ENCODE data around the gene MFSD6. TPM values are rescaled to one million over a fixed set of nuclear protein-coding genes. Genes with fewer than 3 reads are reported as not detected.
A peak's percentile ranks its signal among the peaks of the same experiment; 100 is the strongest.
"Not testable (repeated sequence)": the region's sequence is repeated elsewhere in the genome, so short reads cannot be mapped to it uniquely, and the experiment has no call there.

Gene MFSD6
- total and polyA plus RNA-seq, 10 donors = 5.0 to 130 (median 46.9) TPM

DNA sequence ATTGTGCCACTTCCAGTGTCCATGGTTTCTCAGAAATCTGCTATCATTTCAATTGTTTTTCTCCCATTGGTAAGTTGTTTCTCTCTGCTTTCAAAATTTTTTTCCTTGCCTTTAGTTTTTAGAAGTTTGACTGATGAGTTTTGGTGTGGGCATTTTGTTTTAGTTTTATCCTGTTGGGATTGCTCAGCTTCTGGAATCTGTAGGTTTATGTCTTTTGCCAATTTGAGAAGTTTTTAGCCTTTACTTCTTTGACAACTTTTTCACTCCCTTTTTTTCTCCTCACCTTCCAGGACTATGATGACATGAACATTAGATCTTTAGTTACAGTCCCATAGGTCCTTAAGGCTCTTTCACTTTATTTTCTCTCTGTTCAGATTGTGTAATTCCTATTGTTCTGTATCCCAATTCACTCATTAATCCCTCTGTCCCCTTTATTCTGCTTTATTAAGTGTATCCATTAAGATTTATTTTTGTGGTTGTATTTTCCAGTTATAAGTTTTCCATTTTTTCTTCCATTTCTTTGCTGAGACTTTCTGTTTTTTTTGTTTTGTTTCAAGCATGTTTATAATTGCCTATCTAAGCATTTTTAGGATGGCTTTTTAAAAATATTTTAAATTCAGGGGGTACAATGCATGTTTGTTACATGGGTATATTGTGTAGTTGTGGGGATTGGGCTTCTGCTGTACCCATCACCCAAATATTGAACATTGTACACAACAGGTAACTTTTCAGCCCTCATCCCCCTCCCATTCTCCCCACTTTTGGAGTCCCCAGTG is 17.9 kb downstream of the MFSD6 start:
- intact Hi-C loops (cut with DNase I; ENCODE audit: low total_unique reads) = no loop called here
- Histone ChIP-seq H3K9me3 (peaks cover 0 to 6% (median 0%) of the 10 kb centered on the region in 8 donors), H3K4me1 (peaks cover 0 to 51% (median 9%) of the 10 kb centered on the region in 6 donors), H3K36me3 (peaks cover 0 to 15% (median 2%) of the 10 kb centered on the region in 6 donors), H3K4me3 (no peak overlapping the region), H3K27me3 (replicated peaks in 1 of 7) (no peaks in the 10 kb centered on the region), H3K27ac (no peak overlapping the region)
- no peak for TF ChIP-seq POLR2AphosphoS5 (IDR thresholded peaks at IDR 0.05)
- DNase-seq = no peak

DNA sequence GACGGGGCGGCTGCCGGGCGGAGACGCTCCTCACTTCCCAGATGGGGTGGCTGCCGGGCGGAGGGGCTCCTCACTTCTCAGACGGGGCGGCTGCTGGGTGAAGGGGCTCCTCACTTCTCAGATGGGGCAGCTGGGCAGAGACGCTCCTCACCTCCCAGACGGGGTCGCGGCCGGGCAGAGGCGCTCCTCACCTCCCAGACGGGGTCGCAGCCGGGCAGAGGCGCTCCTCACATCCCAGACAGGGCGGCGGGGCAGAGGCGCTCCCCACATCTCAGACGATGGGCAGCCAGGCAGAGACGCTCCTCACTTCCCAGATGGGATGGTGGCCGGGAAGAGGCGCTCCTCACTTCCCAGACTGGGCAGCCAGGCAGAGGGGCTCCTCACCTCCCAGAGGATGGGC is 22.7 kb downstream of the MFSD6 start:
- H3K4me3 ChIP-seq; DNase-seq; intact Hi-C loops (cut with DNase I; ENCODE audit: low total_unique reads); H3K27me3 ChIP-seq (replicated peaks in 1 of 7); H3K9me3 ChIP-seq: not testable (repeated sequence)
- WGBS, 5 donors = 94 to 97% (median 95%) methylated on average over 5 to 26 of the region's 26 CpGs
- H3K4me1 ChIP-seq = peaks cover 18 to 61% (median 35%) of the 10 kb centered on the region in 6 donors
- H3K27ac ChIP-seq = peak overlapping the region in 3 of 8 donors; percentile 14 to 67 (median 20)
- peaks cover 0 to 18% (median 2%) of the 10 kb centered on the region in 6 donors for H3K36me3 ChIP-seq

DNA sequence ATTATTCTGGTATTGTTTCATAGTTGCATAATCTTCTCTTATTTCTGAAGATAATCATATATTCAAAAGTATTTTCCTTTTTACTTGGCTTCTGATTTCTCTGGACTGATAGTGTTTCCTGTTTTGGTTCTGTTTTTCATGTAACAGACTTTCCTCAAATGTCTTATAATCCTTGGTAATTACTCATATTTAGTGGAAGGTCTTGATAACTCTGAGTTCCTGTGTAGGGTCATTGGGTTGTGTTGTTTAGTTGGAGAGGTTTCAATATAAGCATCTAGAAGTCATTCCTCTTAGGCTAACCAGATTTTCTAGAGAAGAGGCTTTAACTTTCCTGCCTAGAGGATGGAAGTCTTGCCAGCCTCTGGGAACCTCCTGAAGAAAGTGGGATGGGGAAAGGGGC is 23.8 kb downstream of the MFSD6 start:
- intact Hi-C loops (cut with DNase I; ENCODE audit: low total_unique reads) = no loop called here
- H3K27ac ChIP-seq = peak overlapping the region in 6 of 8 donors; percentile 42 to 72 (median 52)
- TF ChIP-seq POLR2A (IDR thresholded peaks at IDR 0.05) (no peak), POLR2AphosphoS5 (IDR thresholded peaks at IDR 0.05) (no peak)
- TF ChIP-seq, protein P1, sequence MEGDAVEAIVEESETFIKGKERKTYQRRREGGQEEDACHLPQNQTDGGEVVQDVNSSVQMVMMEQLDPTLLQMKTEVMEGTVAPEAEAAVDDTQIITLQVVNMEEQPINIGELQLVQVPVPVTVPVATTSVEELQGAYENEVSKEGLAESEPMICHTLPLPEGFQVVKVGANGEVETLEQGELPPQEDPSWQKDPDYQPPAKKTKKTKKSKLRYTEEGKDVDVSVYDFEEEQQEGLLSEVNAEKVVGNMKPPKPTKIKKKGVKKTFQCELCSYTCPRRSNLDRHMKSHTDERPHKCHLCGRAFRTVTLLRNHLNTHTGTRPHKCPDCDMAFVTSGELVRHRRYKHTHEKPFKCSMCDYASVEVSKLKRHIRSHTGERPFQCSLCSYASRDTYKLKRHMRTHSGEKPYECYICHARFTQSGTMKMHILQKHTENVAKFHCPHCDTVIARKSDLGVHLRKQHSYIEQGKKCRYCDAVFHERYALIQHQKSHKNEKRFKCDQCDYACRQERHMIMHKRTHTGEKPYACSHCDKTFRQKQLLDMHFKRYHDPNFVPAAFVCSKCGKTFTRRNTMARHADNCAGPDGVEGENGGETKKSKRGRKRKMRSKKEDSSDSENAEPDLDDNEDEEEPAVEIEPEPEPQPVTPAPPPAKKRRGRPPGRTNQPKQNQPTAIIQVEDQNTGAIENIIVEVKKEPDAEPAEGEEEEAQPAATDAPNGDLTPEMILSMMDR (IDR thresholded peaks at IDR 0.05 in 8 of 11, conservative IDR thresholded peaks at IDR 0.05 in 3 of 11) = no peak

DNA sequence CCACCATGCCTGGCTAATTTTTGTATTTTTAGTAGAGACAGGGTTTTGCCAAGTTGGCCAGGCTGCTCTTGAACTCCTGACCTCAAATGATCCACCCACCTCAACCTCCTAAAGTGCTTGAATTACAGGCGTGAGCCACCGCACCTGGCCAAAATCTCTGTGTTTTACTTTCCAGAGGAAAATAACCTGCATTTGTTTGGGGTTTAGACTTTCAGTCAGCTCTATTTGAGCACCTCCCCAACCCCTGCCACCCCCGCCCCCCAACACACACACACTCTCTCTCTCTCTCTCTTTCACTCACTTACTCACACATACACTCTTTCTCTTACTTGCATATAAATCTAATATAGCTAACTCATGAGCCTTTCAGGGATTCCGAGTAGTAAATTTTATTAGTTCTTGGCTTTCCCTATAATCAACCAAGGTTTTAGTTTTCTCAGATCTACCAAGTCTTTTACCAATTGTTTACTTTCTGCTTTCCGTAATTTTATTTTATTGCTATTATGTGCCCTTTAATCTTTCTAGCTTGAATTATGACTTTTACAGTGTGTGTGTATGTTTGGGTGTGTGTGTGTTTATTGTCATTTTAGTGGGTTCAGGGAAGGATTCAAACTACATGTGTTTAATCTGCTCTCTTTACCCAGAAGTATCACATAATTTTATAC is 24.5 kb downstream of the MFSD6 start:
- Histone ChIP-seq H3K4me1 (peaks cover 18 to 51% (median 33%) of the 10 kb centered on the region in 6 donors), H3K27ac (peak overlapping the region in 6 of 8 donors; percentile 42 to 72 (median 52)), H3K4me3 (no peak overlapping the region), H3K36me3 (peaks cover 3 to 25% (median 15%) of the 10 kb centered on the region in 6 donors), H3K9me3 (peaks cover 0 to 6% (median 0%) of the 10 kb centered on the region in 8 donors), H3K27me3 (replicated peaks in 1 of 7) (no peaks in the 10 kb centered on the region)
- DNase-seq = no peak
- no peak for TF ChIP-seq POLR2A (IDR thresholded peaks at IDR 0.05)
- TF ChIP-seq, protein P1 (IDR thresholded peaks at IDR 0.05 in 8 of 11, conservative IDR thresholded peaks at IDR 0.05 in 3 of 11) = no peak
- TF ChIP-seq POLR2AphosphoS5 (IDR thresholded peaks at IDR 0.05) = no peak
- intact Hi-C loops (cut with DNase I; ENCODE audit: low total_unique reads) = no loop called here
- 69 to 85% (median 78%) methylated on average over 5 of the region's 5 CpGs for WGBS, 5 donors

More for the DNA sequence above, 23.8 kb downstream of the MFSD6 start:
- no peak overlapping the region for H3K4me3 ChIP-seq
- H3K4me1 ChIP-seq = peaks cover 18 to 50% (median 33%) of the 10 kb centered on the region in 6 donors
- peaks cover 3 to 25% (median 11%) of the 10 kb centered on the region in 6 donors for H3K36me3 ChIP-seq
- H3K27me3 ChIP-seq (replicated peaks in 1 of 7) = no peaks in the 10 kb centered on the region
- H3K9me3 ChIP-seq = peaks cover 0 to 6% (median 0%) of the 10 kb centered on the region in 8 donors
- no peak for DNase-seq
